Measurements from ENCODE around the gene RHOT2.
A peak's percentile ranks its signal among the peaks of the same experiment; 100 is the strongest.

The RHOT2 gene

DNA sequence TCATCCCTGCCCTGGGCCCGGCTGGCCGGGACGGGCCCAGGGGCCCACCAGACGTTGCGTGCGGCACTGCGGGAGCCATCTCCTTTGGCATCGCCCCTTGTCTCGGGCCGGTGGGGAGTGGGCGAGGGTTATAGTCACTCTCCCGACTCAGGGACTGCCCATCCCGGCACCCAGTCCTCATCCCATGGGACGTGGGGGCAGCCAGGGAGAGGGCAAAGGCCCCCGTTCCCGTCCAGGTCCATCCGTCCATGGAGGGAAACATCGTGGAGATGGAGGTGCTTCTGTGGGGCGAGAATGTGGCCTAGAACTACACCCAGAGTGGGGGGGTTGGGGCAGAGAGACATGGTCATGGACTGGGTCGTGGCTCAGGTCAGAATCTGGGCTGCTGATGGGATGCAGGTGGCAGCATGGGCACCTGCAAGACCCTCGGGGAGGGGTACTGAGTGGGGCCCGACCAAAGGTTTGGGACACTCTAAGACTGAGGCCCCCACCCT is 21.2 kb upstream of the RHOT2 start:
- Histone ChIP-seq H2BK120ac (ENCODE audit: low read depth, low read length) (no peak overlapping the region), H3K23ac (ENCODE audit: low read length in 2 of 2) (no peak overlapping the region), H2BK15ac (ENCODE audit: low read depth, poor library complexity, severe bottlenecking) (no peak overlapping the region), H3K4me2 (ENCODE audit: low read length, poor library complexity, severe bottlenecking) (no peak overlapping the region), H3K4me3 (ENCODE audit: insufficient read depth in 1 of 2, low read depth in 1 of 2, low read length in 2 of 2) (peak overlapping the region in 1 of 2 experiments; percentile 27), H2AK5ac (ENCODE audit: low read length, severe bottlenecking) (no peak overlapping the region), H3K36me3 (ENCODE audit: control insufficient read depth in 1 of 2, insufficient read depth in 2 of 2, low read depth in 1 of 2, low read length in 2 of 2) (peaks cover 0 to 41% of the 10 kb centered on the region in 2 experiments), H3K14ac (ENCODE audit: low read length in 2 of 2) (no peak overlapping the region), H4K8ac (ENCODE audit: low read length) (no peak overlapping the region), H3K4ac (ENCODE audit: low read depth in 1 of 2, low read length in 2 of 2) (no peak overlapping the region), H3K27me3 (ENCODE audit: control insufficient read depth in 1 of 2, insufficient read depth in 1 of 2, low read length in 2 of 2) (no peaks in the 10 kb centered on the region), H2BK12ac (ENCODE audit: low read length in 2 of 2) (no peak overlapping the region), H3K18ac (ENCODE audit: low read depth in 1 of 2, low read length in 2 of 2) (no peak overlapping the region), H4K91ac (ENCODE audit: low read length) (no peak overlapping the region), H3K79me1 (replicated peaks; ENCODE audit: low read length, poor library complexity, severe bottlenecking) (peaks cover 42% of the 10 kb centered on the region), H2AFZ (ENCODE audit: low read depth, low read length) (no peak overlapping the region), H3K9ac (ENCODE audit: low read length) (no peak overlapping the region), H3K27ac (ENCODE audit: low read length, poor library complexity, severe bottlenecking) (no peak overlapping the region), H2BK5ac (ENCODE audit: low read depth, low read length, poor library complexity, severe bottlenecking) (no peak overlapping the region), H3K9me3 (ENCODE audit: control insufficient read depth, low read length) (no peaks in the 10 kb centered on the region), H3K4me1 (ENCODE audit: control insufficient read depth, insufficient read depth, low read depth, low read length) (peaks cover 58% of the 10 kb centered on the region)
- DNase-seq, result no peak
- WGBS, result 95% methylated on average over 22 of the region's 22 CpGs

DNA sequence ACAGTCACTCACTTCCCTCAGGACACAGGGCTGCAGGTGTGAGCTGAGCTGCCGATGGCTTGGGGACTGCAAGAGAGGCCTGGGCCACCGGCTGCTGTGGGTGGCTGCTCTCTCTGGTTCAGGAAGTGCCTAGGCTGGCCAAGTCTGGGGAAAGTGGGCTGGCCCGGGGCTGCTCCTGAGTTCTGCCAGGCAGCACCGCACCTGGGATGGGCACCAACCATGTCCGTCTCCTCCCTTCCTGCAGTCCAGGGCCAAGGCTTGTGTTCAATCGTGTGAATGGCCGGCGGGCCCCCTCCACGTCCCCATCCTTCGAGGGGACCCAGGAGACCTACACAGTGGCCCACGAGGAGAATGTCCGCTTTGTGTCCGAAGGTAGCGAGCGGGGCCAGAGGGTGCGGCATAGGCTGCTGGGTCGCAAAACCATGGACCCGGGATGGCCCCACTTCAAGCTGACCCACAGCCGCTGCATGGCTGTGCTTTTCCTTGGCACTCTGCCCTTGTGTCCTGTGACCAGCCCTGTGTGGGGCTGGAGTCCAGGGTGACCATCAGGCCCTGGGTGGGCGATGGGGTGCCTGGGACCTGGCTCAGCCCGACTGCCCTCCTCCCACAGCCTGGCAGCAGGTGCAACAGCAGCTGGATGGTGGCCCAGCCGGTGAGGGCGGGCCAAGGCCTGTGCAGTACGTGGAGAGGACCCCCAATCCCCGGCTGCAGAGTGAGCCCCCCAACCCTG is 20.6 kb upstream of the RHOT2 start:
- H3K4me3 ChIP-seq (ENCODE audit: insufficient read depth in 1 of 2, low read depth in 1 of 2, low read length in 2 of 2), result no peak overlapping the region
- no peak for DNase-seq
- peaks cover 52% of the 10 kb centered on the region for H3K4me1 ChIP-seq (ENCODE audit: control insufficient read depth, insufficient read depth, low read depth, low read length)
- no peak overlapping the region for H3K4me2 ChIP-seq (ENCODE audit: low read length, poor library complexity, severe bottlenecking)
- no peak overlapping the region for H3K23ac ChIP-seq (ENCODE audit: low read length in 2 of 2)
- H3K27ac ChIP-seq (ENCODE audit: low read length, poor library complexity, severe bottlenecking), result no peak overlapping the region
- H2BK15ac ChIP-seq (ENCODE audit: low read depth, poor library complexity, severe bottlenecking), result no peak overlapping the region
- no peak overlapping the region for H4K91ac ChIP-seq (ENCODE audit: low read length)
- no peaks in the 10 kb centered on the region for H3K9me3 ChIP-seq (ENCODE audit: control insufficient read depth, low read length)
- H2AK5ac ChIP-seq (ENCODE audit: low read length, severe bottlenecking), result no peak overlapping the region
- H3K79me1 ChIP-seq (replicated peaks; ENCODE audit: low read length, poor library complexity, severe bottlenecking), result peaks cover 42% of the 10 kb centered on the region
- no peak overlapping the region for H3K14ac ChIP-seq (ENCODE audit: low read length in 2 of 2)
- no peak overlapping the region for H2BK120ac ChIP-seq (ENCODE audit: low read depth, low read length)
- H2BK12ac ChIP-seq (ENCODE audit: low read length in 2 of 2), result no peak overlapping the region
- no peak overlapping the region for H3K4ac ChIP-seq (ENCODE audit: low read depth in 1 of 2, low read length in 2 of 2)
- peak overlapping the region; percentile 27 for H4K8ac ChIP-seq (ENCODE audit: low read length)
- peaks cover 0 to 47% of the 10 kb centered on the region in 2 experiments for H3K36me3 ChIP-seq (ENCODE audit: control insufficient read depth in 1 of 2, insufficient read depth in 2 of 2, low read depth in 1 of 2, low read length in 2 of 2)
- 97% methylated on average over 21 of the region's 25 CpGs for WGBS
- H3K27me3 ChIP-seq (ENCODE audit: control insufficient read depth in 1 of 2, insufficient read depth in 1 of 2, low read length in 2 of 2), result no peaks in the 10 kb centered on the region
- H3K9ac ChIP-seq (ENCODE audit: low read length), result no peak overlapping the region
- H3K18ac ChIP-seq (ENCODE audit: low read depth in 1 of 2, low read length in 2 of 2), result no peak overlapping the region
- no peak overlapping the region for H2BK5ac ChIP-seq (ENCODE audit: low read depth, low read length, poor library complexity, severe bottlenecking)
- H2AFZ ChIP-seq (ENCODE audit: low read depth, low read length), result no peak overlapping the region

DNA sequence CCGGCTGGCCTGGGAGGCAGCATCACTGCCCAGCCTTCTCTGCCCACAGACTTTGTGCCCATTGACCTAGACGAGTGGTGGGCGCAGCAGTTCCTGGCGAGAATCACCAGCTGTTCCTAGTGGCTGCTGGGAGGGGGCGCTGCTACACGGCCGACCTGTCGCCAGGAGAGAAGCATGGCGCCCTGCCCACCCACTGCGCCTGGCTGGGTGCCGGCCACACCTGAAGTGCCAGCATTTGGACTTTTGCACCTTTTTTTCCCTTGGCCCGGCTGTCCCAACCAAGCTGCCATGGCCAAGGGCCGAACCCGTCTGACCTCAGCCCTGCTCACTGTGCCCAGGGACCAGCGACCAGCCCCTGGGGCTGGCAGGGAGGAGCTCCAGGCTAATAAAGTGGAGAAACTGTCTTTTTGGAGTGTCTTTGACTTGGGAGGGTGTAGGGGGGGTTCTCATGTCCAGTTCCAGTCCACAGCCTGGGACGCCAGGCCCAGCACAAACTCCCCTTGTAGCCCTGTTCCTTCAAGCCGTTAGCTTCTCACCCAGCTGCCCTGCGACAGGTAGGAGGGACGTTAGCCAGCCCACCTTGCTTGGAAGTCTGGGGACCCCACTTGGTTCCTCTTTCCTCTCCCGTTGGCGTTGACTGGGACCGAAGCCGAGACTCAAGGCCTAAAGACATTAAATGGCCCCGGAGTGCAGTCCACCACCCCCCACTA is 19.7 kb upstream of the RHOT2 start:
- Histone ChIP-seq H3K4ac (ENCODE audit: low read depth in 1 of 2, low read length in 2 of 2) (peak overlapping the region; percentile 75 to 94), H2BK5ac (ENCODE audit: low read depth, low read length, poor library complexity, severe bottlenecking) (no peak overlapping the region), H3K4me3 (ENCODE audit: insufficient read depth in 1 of 2, low read depth in 1 of 2, low read length in 2 of 2) (peak overlapping the region; percentile 67 to 79), H3K27ac (ENCODE audit: low read length, poor library complexity, severe bottlenecking) (peak overlapping the region; percentile 32), H3K79me1 (replicated peaks; ENCODE audit: low read length, poor library complexity, severe bottlenecking) (peaks cover 33% of the 10 kb centered on the region), H2BK120ac (ENCODE audit: low read depth, low read length) (peak overlapping the region; percentile 64), H3K27me3 (ENCODE audit: control insufficient read depth in 1 of 2, insufficient read depth in 1 of 2, low read length in 2 of 2) (no peaks in the 10 kb centered on the region), H2BK15ac (ENCODE audit: low read depth, poor library complexity, severe bottlenecking) (no peak overlapping the region), H3K9me3 (ENCODE audit: control insufficient read depth, low read length) (no peaks in the 10 kb centered on the region), H2BK12ac (ENCODE audit: low read length in 2 of 2) (peak overlapping the region in 1 of 2 experiments; percentile 9), H3K36me3 (ENCODE audit: control insufficient read depth in 1 of 2, insufficient read depth in 2 of 2, low read depth in 1 of 2, low read length in 2 of 2) (peaks cover 5 to 56% of the 10 kb centered on the region in 2 experiments), H3K4me1 (ENCODE audit: control insufficient read depth, insufficient read depth, low read depth, low read length) (peaks cover 45% of the 10 kb centered on the region), H3K9ac (ENCODE audit: low read length) (peak overlapping the region; percentile 96), H4K91ac (ENCODE audit: low read length) (peak overlapping the region; percentile 36), H3K14ac (ENCODE audit: low read length in 2 of 2) (no peak overlapping the region), H2AK5ac (ENCODE audit: low read length, severe bottlenecking) (peak overlapping the region; percentile 40), H3K18ac (ENCODE audit: low read depth in 1 of 2, low read length in 2 of 2) (peak overlapping the region; percentile 67 to 86), H4K8ac (ENCODE audit: low read length) (peak overlapping the region; percentile 97), H3K23ac (ENCODE audit: low read length in 2 of 2) (no peak overlapping the region), H3K4me2 (ENCODE audit: low read length, poor library complexity, severe bottlenecking) (peak overlapping the region; percentile 81), H2AFZ (ENCODE audit: low read depth, low read length) (no peak overlapping the region)
- DNase-seq, result no peak
- 76% methylated on average over 24 of the region's 24 CpGs for WGBS

Data from mesenchymal stem cell (in vitro differentiated cells and primary cell).